Measurements from ENCODE around the gene ZNF469.

The ZNF469 gene

DNA sequence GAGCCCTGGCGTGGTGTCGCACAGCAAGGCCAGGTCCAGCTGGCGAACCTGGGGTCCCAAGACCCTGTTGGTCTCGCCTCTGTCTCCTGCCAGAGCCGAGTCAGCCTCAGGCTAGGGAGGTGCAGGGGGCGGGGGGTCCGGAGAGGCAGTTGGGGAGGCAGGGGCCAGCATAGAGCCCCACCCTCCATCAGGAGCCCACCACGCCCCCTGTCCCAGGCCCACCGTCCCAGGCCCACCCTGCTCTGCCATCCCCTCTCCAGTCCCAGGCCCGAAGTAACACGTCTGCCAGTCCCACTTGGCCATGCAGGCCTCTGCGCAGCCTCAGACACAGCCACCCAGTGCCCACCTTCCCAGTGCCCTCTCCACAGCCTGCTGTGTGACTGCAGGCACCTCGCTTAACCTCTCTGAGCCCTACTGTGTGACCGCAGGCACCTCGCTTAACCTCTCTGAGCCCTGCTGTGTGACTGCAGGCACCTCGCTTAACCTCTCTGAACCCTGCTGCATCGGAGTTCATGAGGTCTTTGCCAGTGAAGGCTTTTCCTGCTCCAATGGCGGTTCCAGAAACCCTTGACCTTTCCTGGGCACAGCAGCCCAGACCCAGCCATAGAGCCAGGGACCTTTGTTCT lies 29.3 kb downstream of the ZNF469 start:
- DNase-seq (no peak), ATAC-seq (ENCODE audit: insufficient read depth, low read depth) (no peak)
- Histone ChIP-seq H3K27ac (ENCODE audit: low read length) (no peak overlapping the region), H3K27me3 (ENCODE audit: insufficient read depth, low read length, poor library complexity) (no peaks in the 10 kb centered on the region), H2AFZ (ENCODE audit: low read depth, low read length) (no peak overlapping the region), H3K4me1 (ENCODE audit: insufficient read depth, low read length) (0 out of 2 replicates have a peak, but pooled peaks cover 3% of the 10 kb centered on the region), H3K79me2 (ENCODE audit: insufficient read depth, low read length) (no peaks in the 10 kb centered on the region), H3K4me2 (ENCODE audit: insufficient read depth, low read length) (no peak overlapping the region), H3K9me3 (ENCODE audit: insufficient read depth, low read length, severe bottlenecking) (no peaks in the 10 kb centered on the region), H4K20me1 (ENCODE audit: insufficient read depth, low read length) (no peaks in the 10 kb centered on the region), H3K4me3 (ENCODE audit: low read depth in 1 of 2, low read length in 2 of 2) (no peak overlapping the region), H3K36me3 (ENCODE audit: insufficient read depth, low read length) (no peaks in the 10 kb centered on the region), H3K9ac (ENCODE audit: low read depth, low read length) (no peak overlapping the region)
- TF ChIP-seq EZH2 (IDR thresholded peaks at IDR 0.05; ENCODE audit: borderline replicate concordance, low read depth, low read length, severe bottlenecking): no peak
- TF ChIP-seq CTCF (IDR thresholded peaks at IDR 0.05; ENCODE audit: borderline replicate concordance, extremely low read depth, low read length, poor library complexity, severe bottlenecking): no peak

DNA sequence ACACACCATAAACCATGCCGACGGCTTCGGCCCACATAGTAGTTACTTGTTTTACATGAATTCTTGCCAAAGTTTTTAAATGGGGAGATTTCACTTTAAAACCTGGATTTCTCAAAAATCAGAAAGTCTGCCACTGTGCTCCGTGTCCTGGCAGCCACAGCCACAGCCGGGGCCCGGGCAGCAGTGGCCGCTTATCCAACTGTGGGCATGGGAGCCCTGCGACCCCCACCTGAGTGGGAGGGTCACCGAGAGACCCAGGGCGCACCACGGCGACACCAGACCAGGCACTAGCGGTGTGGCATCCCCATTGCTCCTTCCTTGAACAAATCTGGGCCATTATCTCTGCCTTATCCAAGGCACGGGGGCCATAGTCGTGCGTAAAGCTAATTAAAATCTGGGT lies 30.0 kb downstream of the ZNF469 start:
- no peak for ATAC-seq (ENCODE audit: insufficient read depth, low read depth)
- H4K20me1 ChIP-seq (ENCODE audit: insufficient read depth, low read length): no peaks in the 10 kb centered on the region

GRCh38 chr16:88413231-88413630 lies 30.5 kb downstream of the ZNF469 start:
- Histone ChIP-seq H3K36me3 (ENCODE audit: insufficient read depth, low read length) (no peaks in the 10 kb centered on the region), H4K20me1 (ENCODE audit: insufficient read depth, low read length) (no peaks in the 10 kb centered on the region)
- TF ChIP-seq CTCF (IDR thresholded peaks at IDR 0.05; ENCODE audit: borderline replicate concordance, extremely low read depth, low read length, poor library complexity, severe bottlenecking) (no peak), EZH2 (IDR thresholded peaks at IDR 0.05; ENCODE audit: borderline replicate concordance, low read depth, low read length, severe bottlenecking) (no peak)

More for the DNA sequence above, 30.0 kb downstream of the ZNF469 start:
- H3K79me2 ChIP-seq (ENCODE audit: insufficient read depth, low read length): no peaks in the 10 kb centered on the region
- no peaks in the 10 kb centered on the region for H3K36me3 ChIP-seq (ENCODE audit: insufficient read depth, low read length)
- H3K4me3 ChIP-seq (ENCODE audit: low read depth in 1 of 2, low read length in 2 of 2): no peak overlapping the region
- no peak overlapping the region for H3K27ac ChIP-seq (ENCODE audit: low read length)
- no peak for DNase-seq
- H3K9me3 ChIP-seq (ENCODE audit: insufficient read depth, low read length, severe bottlenecking): no peaks in the 10 kb centered on the region
- H3K9ac ChIP-seq (ENCODE audit: low read depth, low read length): no peak overlapping the region
- H3K27me3 ChIP-seq (ENCODE audit: insufficient read depth, low read length, poor library complexity): no peaks in the 10 kb centered on the region
- no peak for TF ChIP-seq CTCF (IDR thresholded peaks at IDR 0.05; ENCODE audit: borderline replicate concordance, extremely low read depth, low read length, poor library complexity, severe bottlenecking)
- no peak for TF ChIP-seq EZH2 (IDR thresholded peaks at IDR 0.05; ENCODE audit: borderline replicate concordance, low read depth, low read length, severe bottlenecking)
- no peak overlapping the region for H3K4me2 ChIP-seq (ENCODE audit: insufficient read depth, low read length)
- 0 out of 2 replicates have a peak, but pooled peaks cover 2% of the 10 kb centered on the region for H3K4me1 ChIP-seq (ENCODE audit: insufficient read depth, low read length)
- H2AFZ ChIP-seq (ENCODE audit: low read depth, low read length): no peak overlapping the region

More at GRCh38 chr16:88413231-88413630, 30.5 kb downstream of the ZNF469 start:
- no peak overlapping the region for H3K4me3 ChIP-seq (ENCODE audit: low read depth in 1 of 2, low read length in 2 of 2)
- no peak overlapping the region for H3K4me2 ChIP-seq (ENCODE audit: insufficient read depth, low read length)
- no peaks in the 10 kb centered on the region for H3K9me3 ChIP-seq (ENCODE audit: insufficient read depth, low read length, severe bottlenecking)
- no peak overlapping the region for H3K9ac ChIP-seq (ENCODE audit: low read depth, low read length)
- DNase-seq (no peak), ATAC-seq (ENCODE audit: insufficient read depth, low read depth) (no peak)
- no peaks in the 10 kb centered on the region for H3K27me3 ChIP-seq (ENCODE audit: insufficient read depth, low read length, poor library complexity)
- no peaks in the 10 kb centered on the region for H3K79me2 ChIP-seq (ENCODE audit: insufficient read depth, low read length)
- no peak overlapping the region for H3K27ac ChIP-seq (ENCODE audit: low read length)
- H3K4me1 ChIP-seq (ENCODE audit: insufficient read depth, low read length): no peaks in the 10 kb centered on the region
- no peak overlapping the region for H2AFZ ChIP-seq (ENCODE audit: low read depth, low read length)
